Activated CD8-positive, alpha-beta T cell treated with anti-CD3 and anti-CD28 coated beads for 36 hours (primary cell): ENCODE results near the gene BPIFA3. TPM values are rescaled to one million over a fixed set of nuclear protein-coding genes. Genes with fewer than 3 reads are reported as not detected.

Source experiments
- ATAC-seq: fragments of 200-7000 bp; cut with Tn5 transposase; one replicate; pipeline ENCODE4 v1.10.0; 2021; ENCODE audit warnings: mild to moderate bottlenecking, moderate library complexity
- CTCF ChIA-PET: fragments of 350-600 bp; sonication (Branson Sonifier 250); formaldehyde crosslinking; loops from one replicate; lab custom pipeline; 2021; ENCODE audit warnings: antibody characterized with exemption; lab: Charles Lee
- POLR2A ChIA-PET: fragments of 350-600 bp; sonication (Branson Sonifier 250); formaldehyde crosslinking; loops from one replicate; lab custom pipeline; 2021; ENCODE audit warnings: antibody characterized with exemption; lab: Charles Lee
- DNase-seq: peaks from one replicate; pipeline ENCODE4 v3.0.0-alpha.2; 2020
- H3K27ac Mint-ChIP-seq: one replicate; pipeline ENCODE4 v1.8.0; 2021; ENCODE audit warnings: mild to moderate bottlenecking, mixed read lengths
- H3K27me3 Mint-ChIP-seq: one replicate; pipeline ENCODE4 v1.8.0; 2021; ENCODE audit warnings: mixed read lengths
- H3K36me3 Mint-ChIP-seq: one replicate; pipeline ENCODE4 v1.8.0; 2021; ENCODE audit warnings: low read depth, mixed read lengths
- H3K4me1 Mint-ChIP-seq: one replicate; pipeline ENCODE4 v1.8.0; 2021; ENCODE audit warnings: low read depth, mixed read lengths
- H3K4me3 Mint-ChIP-seq: one replicate; pipeline ENCODE4 v1.8.0; 2021; ENCODE audit warnings: mild to moderate bottlenecking, moderate library complexity, mixed read lengths
- H3K9me3 Mint-ChIP-seq: one replicate; pipeline ENCODE4 v1.8.0; 2021; ENCODE audit warnings: mixed read lengths
- CTCF ChIP-seq: fragments of 200-600 bp; IDR thresholded peaks from one replicate; pipeline ENCODE4 v1.8.0; 2022; ENCODE audit warnings: antibody characterized with exemption, mild to moderate bottlenecking
- intact Hi-C: fragments of 100-400 bp; cut with micrococcal nuclease; formaldehyde crosslinking; loops from one replicate; pipeline ENCODE4 v1.10.0; 2022
- total RNA-seq, 2 experiments: library from RNA; stranded (reverse); gene quantifications; one replicate each; pipeline ENCODE4 v1.2.3, GENCODE V29; 2021

Gene BPIFA3
- total RNA-seq, 2 experiments from 2014 or later, result not detected

DNA sequence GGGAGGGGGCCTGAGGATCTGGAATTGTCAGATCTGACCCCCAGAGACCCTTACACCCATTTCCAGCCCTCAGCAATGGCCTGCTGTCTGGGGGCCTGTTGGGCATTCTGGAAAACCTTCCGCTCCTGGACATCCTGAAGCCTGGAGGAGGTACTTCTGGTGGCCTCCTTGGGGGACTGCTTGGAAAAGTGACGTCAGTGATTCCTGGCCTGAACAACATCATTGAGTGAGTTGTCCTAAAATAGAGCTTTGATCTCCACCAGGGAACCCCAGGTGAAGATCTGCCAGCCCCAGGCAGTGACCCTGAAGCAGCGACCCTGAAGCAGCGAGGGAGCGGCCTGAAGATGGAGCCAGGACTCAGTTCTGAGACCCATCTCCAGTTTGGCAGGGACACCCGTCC, 20.8 kb downstream of the BPIFA3 start:
- Mint-ChIP-seq H3K4me1 (peaks cover 2% of the 10 kb centered on the region), H3K4me3 (no peak overlapping the region)
- no peak for TF ChIP-seq CTCF

DNA sequence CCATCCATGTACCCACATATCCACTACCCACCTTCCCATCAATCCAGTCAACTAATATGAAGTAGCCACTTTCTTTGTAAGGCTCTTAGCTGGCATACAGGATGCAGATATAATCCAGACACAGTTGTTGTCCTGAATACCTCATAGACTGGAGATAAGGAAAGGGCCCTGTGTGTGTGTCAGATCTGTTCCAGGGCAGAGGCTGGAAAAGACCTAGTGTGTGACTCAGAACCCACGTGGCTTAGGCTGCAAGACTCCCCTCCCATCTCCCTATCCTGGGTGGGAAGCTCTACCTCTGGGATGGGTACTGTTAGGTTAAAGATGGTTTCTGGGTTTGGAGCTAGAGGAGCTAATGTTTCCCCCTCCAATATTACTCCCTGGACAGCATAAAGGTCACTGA, 22.3 kb downstream of the BPIFA3 start:
- CTCF ChIA-PET, result interaction anchor here (0.6 to 1.4 kb wide), 2 partner anchors 23 to 168 kb away, joined by 3 read pairs; no protein-coding TSS in a partner anchor
- no peak for DNase-seq
- no peak overlapping the region for H3K4me3 Mint-ChIP-seq
- POLR2A ChIA-PET, result interaction anchor here (1.0 kb wide), 1 partner anchor 25 kb away, joined by 3 read pairs; no protein-coding TSS in a partner anchor
- ATAC-seq, result no peak
- no peak for TF ChIP-seq CTCF
- no peak overlapping the region for H3K27ac Mint-ChIP-seq
- intact Hi-C loops, result no loop called here
- H3K27me3 Mint-ChIP-seq, result peaks cover 2% of the 10 kb centered on the region
- no peaks in the 10 kb centered on the region for H3K4me1 Mint-ChIP-seq
- H3K36me3 Mint-ChIP-seq, result no peaks in the 10 kb centered on the region
- no peaks in the 10 kb centered on the region for H3K9me3 Mint-ChIP-seq

More for the DNA sequence above, 20.8 kb downstream of the BPIFA3 start:
- H3K27me3 Mint-ChIP-seq, result peaks cover 3% of the 10 kb centered on the region
- H3K9me3 Mint-ChIP-seq, result no peaks in the 10 kb centered on the region
- ChIA-PET POLR2A (no interaction called here), CTCF (no interaction called here)
- no peaks in the 10 kb centered on the region for H3K36me3 Mint-ChIP-seq
- intact Hi-C loops, result no loop called here
- ATAC-seq (no peak), DNase-seq (no peak)
- H3K27ac Mint-ChIP-seq, result no peak overlapping the region

DNA sequence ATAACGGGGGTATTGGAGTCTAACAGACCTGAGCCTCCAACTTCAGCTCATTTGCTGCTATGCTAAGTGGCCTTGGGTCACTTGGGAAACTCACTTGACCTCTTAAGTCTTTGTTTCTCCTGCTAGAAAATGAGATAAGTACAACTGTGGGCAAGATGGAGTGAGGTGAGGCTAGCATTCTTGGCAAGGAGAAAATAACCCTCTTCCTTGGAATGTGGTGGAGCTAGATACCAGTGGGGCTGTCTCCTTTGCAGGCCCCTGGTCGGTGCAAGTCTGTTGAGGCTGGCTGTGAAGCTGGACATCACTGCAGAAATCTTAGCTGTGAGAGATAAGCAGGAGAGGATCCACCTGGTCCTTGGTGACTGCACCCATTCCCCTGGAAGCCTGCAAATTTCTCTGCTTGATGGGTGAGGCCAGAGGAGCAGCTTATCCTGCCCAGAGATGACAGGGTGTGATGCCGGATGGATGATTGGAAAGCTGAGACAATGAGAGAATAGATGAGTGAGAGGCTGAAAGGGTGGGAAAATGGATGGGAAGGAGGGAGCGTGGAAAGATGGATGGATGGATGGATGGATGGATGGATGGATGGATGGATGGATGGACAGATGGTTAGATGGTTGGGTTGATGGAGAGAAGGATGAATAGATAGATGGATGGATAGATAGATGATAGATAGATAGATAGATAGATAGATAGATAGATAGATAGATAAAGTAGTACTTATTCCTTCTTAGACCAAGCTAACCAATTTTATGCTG, 23.0 kb downstream of the BPIFA3 start:
- no peak for DNase-seq
- CTCF ChIA-PET, result interaction anchor here (0.6 to 1.4 kb wide), 3 partner anchors 22 to 167 kb away, joined by 3 read pairs; no protein-coding TSS in a partner anchor
- no peak overlapping the region for H3K27ac Mint-ChIP-seq
- no peak overlapping the region for H3K4me3 Mint-ChIP-seq
- intact Hi-C loops, result no loop called here
- ATAC-seq, result no peak
- H3K27me3 Mint-ChIP-seq, result peaks cover 2% of the 10 kb centered on the region
- no peaks in the 10 kb centered on the region for H3K4me1 Mint-ChIP-seq
- TF ChIP-seq CTCF, result no peak
- H3K9me3 Mint-ChIP-seq, result no peaks in the 10 kb centered on the region
- POLR2A ChIA-PET, result no interaction called here
- no peaks in the 10 kb centered on the region for H3K36me3 Mint-ChIP-seq

GRCh38 chr20:33240923-33241322, 23.8 kb downstream of the BPIFA3 start:
- H3K9me3 Mint-ChIP-seq, result no peaks in the 10 kb centered on the region
- no peak overlapping the region for H3K4me3 Mint-ChIP-seq
- no peak overlapping the region for H3K27ac Mint-ChIP-seq
- no peaks in the 10 kb centered on the region for H3K4me1 Mint-ChIP-seq
- no peaks in the 10 kb centered on the region for H3K27me3 Mint-ChIP-seq
- TF ChIP-seq CTCF, result no peak
- intact Hi-C loops, result no loop called here
- CTCF ChIA-PET, result interaction anchor here (1.1 kb wide), 1 partner anchor 56 kb away, joined by 3 read pairs; no protein-coding TSS in a partner anchor
- DNase-seq (no peak), ATAC-seq (no peak)
- H3K36me3 Mint-ChIP-seq, result no peaks in the 10 kb centered on the region
- POLR2A ChIA-PET, result no interaction called here

- Mint-ChIP-seq H3K36me3 (no peaks in the 10 kb centered on the region), H3K27me3 (no peaks in the 10 kb centered on the region), H3K4me3 (no peak overlapping the region), H3K4me1 (no peaks in the 10 kb centered on the region), H3K9me3 (no peaks in the 10 kb centered on the region), H3K27ac (no peak overlapping the region)
- no peak for TF ChIP-seq CTCF
- ChIA-PET POLR2A (no interaction called here), CTCF (no interaction called here)
- no peak for ATAC-seq
- no peak for DNase-seq
- intact Hi-C loops, result no loop called here
Measured at GRCh38 chr20:33242319-33243100, 25.4 kb downstream of the BPIFA3 start.
